Measurements from ENCODE around the gene NTRK1.

The NTRK1 gene

GRCh38 chr1:156862584-156862983 lies 1.9 kb downstream of the NTRK1 start:
- TF ChIP-seq, protein P1, sequence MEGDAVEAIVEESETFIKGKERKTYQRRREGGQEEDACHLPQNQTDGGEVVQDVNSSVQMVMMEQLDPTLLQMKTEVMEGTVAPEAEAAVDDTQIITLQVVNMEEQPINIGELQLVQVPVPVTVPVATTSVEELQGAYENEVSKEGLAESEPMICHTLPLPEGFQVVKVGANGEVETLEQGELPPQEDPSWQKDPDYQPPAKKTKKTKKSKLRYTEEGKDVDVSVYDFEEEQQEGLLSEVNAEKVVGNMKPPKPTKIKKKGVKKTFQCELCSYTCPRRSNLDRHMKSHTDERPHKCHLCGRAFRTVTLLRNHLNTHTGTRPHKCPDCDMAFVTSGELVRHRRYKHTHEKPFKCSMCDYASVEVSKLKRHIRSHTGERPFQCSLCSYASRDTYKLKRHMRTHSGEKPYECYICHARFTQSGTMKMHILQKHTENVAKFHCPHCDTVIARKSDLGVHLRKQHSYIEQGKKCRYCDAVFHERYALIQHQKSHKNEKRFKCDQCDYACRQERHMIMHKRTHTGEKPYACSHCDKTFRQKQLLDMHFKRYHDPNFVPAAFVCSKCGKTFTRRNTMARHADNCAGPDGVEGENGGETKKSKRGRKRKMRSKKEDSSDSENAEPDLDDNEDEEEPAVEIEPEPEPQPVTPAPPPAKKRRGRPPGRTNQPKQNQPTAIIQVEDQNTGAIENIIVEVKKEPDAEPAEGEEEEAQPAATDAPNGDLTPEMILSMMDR (IDR thresholded peaks at IDR 0.05; ENCODE audit: low read depth, low read length, missing control alignments), result no peak

DNA sequence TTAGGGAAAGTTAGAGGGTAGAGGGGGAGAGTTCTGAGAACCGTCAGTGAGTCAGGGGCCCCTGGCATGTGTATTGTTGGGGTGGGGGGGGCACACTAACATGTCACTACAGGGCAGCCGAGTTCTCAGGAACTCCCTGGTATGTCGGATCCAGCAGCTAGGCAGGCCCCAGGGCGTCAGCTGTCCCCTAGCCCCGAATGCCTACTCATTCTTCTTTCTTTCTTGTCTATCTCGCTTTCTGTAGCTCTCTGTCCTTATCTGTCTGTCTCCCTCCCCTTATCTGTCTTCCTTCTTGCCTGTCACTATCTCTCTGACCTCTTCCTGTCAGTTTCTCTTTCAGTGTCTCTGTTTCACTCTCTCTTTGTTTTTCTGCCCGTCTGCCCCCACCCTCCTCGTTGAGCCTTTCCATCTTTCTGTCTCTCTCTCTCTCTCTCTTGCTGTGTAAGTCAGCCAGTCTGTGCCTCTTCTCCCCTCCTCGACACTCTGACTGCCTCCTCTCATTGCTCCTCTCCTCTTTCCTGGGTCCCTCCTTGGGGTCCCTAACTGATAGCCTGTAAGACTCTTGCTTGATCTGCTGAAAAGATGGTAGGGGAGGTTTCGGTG lies 2.4 kb downstream of the NTRK1 start:
- TF ChIP-seq, protein P1 (IDR thresholded peaks at IDR 0.05; ENCODE audit: low read depth, low read length, missing control alignments), result no peak
- no peak for DNase-seq (ENCODE audit: low read depth)
- no peak overlapping the region for H3K4me3 ChIP-seq (ENCODE audit: low read depth, low read length)

More at GRCh38 chr1:156862584-156862983, 1.9 kb downstream of the NTRK1 start:
- no peak overlapping the region for H3K4me3 ChIP-seq (ENCODE audit: low read depth, low read length)
- no peak for DNase-seq (ENCODE audit: low read depth)

DNA sequence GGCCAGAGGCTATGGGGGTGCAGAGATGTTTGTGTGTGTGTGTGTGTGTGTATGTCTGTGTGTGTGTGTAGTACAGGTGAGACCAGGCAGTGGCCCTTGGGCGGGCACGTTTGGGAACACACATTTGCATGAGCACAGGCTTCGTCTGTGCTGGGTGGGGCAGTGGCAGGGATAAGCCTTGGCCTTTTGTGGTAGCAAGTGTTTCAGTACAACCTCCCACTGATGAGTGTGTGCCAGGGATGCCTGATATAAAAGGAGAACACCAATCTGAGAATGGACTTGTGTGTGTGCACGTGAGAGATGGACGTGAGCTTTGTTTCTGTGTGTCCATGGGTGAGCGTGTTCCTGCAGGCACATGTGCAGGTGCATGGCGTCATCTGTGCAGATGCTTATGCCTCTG lies 3.0 kb downstream of the NTRK1 start:
- TF ChIP-seq, protein P1 (IDR thresholded peaks at IDR 0.05; ENCODE audit: low read depth, low read length, missing control alignments), result no peak
- no peak overlapping the region for H3K4me3 ChIP-seq (ENCODE audit: low read depth, low read length)
- no peak for DNase-seq (ENCODE audit: low read depth)

- no peak overlapping the region for H3K4me3 ChIP-seq (ENCODE audit: low read depth, low read length)
- DNase-seq (ENCODE audit: low read depth), result no peak
- TF ChIP-seq, protein P1 (IDR thresholded peaks at IDR 0.05; ENCODE audit: low read depth, low read length, missing control alignments), result no peak
These were observed 4.1 kb downstream of the NTRK1 start for GRCh38 chr1:156864796-156865195.

- no peak for DNase-seq (ENCODE audit: low read depth)
- H3K4me3 ChIP-seq (ENCODE audit: low read depth, low read length), result no peak overlapping the region
- TF ChIP-seq, protein P1 (IDR thresholded peaks at IDR 0.05; ENCODE audit: low read depth, low read length, missing control alignments), result no peak
These were observed 4.6 kb downstream of the NTRK1 start for GRCh38 chr1:156865258-156865657.

DNA sequence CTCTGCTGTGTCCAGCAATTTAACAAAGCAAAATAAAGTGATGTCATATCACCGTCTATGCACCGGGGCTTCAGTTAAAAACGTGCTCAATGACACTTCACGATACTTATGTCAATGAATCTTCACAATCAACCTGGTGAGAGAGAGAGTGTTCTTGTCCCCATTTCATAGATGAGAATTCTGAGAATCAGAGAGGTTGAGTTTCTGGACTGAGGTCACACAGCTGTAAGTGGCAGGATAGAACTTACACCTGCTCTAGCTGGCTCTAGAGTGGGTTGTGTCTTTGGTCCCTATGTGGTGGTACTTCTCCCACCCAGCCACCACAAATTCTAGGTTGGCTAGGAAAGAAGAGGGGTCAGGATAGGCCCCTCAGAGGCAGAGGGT lies 5.2 kb downstream of the NTRK1 start:
- no peak overlapping the region for H3K4me3 ChIP-seq (ENCODE audit: low read depth, low read length)
- DNase-seq (ENCODE audit: low read depth), result no peak
- TF ChIP-seq, protein P1 (IDR thresholded peaks at IDR 0.05; ENCODE audit: low read depth, low read length, missing control alignments), result no peak

DNA sequence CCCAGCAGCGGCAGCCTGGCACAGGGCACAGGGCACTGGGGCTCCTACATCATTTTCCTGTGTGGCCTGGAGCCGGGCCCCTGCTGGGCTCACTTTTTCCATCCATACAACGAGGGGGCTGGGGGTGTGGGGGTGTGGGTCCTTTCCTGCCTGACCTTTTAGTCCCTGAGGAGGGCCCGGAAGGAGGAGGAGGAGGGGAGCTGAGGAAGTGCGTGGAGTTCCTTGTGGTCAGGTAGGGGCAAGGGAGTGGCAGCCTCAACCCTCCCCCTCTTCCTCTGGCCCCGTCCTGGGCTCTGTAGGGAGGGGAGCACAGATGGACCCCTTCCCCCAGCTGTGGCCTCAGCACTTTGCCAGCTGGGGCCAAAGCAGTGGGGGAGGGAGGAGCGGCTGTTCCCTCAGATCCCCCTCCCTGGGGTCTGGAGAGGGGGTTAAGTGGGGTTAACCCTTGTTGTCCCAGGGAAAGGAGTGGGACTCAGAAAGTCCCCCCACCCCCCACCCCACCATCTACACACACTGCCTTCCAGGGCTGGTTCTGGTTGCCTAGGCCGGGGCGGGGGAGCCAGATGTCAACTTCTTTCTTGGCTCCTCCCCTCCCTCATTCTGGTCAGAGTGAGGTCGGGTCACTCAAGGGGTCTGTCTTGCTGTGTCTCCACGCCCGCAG lies 5.7 kb downstream of the NTRK1 start:
- no peak for DNase-seq (ENCODE audit: low read depth)
- no peak overlapping the region for H3K4me3 ChIP-seq (ENCODE audit: low read depth, low read length)
- TF ChIP-seq, protein P1 (IDR thresholded peaks at IDR 0.05; ENCODE audit: low read depth, low read length, missing control alignments), result no peak

Data from GM12864 (cell line).